Stimulated activated CD4-positive, alpha-beta T cell treated with anti-CD3 and anti-CD28 coated beads, TNF-alpha, amount 100 ng/mL, for 1 hour (primary cell): Measurements from ENCODE around the gene CCDC28B.
"Not testable (repeated sequence)": the region's sequence is repeated elsewhere in the genome, so short reads cannot be mapped to it uniquely, and the experiment has no call there.

Experiments
- DNase-seq, 3 donors: peaks; one replicate each; pipeline ENCODE4 v3.0.0-alpha.2; 2020; ENCODE audit warnings: low read depth in 3 of 3, low spot score in 1 of 3

The CCDC28B gene

DNA sequence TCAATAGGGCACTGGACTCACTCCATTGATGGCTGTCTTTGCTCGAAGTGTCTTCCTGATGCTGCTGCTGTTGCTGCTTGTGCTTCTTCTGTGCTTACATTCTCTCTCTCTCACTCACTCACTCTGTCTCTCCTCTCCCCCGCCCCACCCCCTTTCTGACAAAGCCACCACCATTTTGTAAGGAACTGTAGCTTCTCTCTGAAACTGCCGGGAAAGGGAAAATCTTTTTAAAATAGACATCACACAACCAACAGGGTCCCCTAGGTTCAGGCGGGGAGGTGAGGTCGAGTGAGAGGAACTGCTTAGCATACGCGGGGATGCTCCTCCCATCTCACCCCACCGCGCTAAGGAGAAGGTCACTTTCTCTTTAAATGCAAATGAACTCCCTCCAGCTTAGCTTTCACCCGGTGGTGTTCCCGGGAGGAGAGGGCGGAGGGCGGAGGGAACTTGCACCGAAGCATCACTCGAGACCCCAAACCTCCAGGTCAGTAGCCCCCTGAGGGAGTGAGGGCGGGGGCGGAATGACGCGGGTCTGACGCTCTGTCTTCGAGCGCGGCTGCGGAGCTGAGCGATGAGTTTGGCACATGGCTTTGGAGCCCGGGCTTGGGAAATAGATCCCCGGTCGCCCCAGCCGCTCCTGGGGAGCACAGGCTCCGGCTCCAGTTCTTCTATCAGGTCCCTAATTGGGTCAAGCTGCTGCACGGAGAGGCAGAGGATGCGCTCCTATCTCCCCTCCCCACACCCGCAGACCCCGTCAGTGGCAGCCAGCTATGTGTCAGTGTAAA is at the start of gene CCDC28B:
Gene CCDC28B, plus strand, starts transcription at position 370 of the 785 bp plus-strand sequence. CDS start 1,341 bp downstream, outside the sequence.
- peak in 1 of 3 donors; percentile 37 for DNase-seq

DNA sequence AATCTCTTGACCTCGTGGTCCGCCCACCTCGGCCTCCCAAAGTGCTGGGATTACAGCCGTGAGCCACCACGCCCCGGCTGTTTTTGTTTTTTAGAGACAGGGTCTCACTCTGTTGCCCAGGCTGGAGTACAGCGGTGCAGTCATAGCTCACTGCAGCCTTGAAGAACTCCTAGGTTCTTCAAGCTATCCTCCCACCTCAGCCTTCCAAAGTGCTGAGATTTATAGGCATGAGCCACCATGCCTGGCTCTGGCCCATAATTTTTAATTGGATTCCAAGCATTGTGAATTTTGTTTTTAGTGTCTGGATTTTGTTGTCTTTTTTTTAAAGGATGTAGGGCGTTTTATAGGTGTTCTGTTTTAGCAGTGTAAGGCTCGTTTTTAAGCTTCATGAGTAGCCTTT is 49.5 kb upstream of the CCDC28B start:
- no peak for DNase-seq

DNA sequence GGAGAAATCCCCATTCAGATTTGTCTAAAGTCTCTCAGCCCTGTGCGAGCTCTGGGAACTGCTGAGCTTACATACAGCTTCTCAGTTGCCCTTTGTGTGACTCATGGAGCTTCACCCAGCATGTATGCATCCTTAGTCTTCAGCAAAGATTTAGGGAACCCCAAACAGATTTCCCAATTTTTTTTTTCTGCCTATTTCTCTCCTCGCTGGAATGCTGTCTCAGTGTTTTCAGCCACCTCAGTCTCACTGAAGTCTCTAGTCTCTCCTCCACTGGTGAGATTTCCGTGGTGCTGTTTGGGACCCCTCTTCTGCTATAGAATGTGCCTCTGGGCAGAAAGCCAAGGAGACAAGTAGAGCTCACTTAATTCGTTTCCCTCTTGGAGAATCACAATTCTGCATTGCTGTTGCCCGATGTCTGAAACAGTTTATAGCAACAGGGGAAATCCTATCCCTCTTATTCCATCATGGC is 49.0 kb upstream of the CCDC28B start:
- DNase-seq: no peak

DNA sequence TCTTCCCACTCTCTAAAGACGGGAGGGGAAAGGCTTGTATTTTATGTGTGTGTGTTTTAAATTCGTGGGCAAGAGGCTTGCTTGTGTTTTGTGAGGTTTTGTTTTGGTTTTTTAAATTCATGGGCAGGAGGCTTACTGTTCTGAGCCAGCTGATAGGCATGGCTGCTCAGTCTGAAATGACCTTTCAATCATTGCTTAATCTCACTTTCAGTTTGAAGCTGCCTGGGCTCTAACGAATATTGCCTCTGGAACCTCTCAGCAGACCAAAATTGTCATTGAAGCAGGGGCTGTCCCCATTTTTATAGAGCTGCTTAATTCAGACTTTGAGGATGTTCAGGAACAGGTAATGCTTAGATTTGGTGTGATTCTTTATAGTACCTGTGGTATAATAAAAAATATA is 41.2 kb upstream of the CCDC28B start:
- no peak for DNase-seq

DNA sequence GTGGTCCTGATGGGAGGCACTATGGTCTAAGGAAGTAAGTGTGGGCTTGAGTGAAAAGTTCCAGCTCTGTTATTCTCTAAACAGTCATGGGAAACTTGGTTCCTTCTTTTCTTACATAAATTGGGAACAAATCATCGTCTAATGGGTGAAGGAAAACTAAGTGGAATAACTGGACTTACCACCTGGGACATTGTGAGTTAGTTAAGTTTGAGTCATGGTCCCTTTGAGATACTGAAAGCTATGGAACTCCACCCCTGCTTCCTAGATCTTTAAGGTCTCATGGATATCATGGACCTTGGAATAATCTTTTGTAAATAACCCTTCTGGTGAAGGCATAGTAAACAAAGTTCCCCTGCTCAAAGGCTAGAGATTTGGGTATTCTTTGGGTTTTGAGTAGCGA is 37.0 kb upstream of the CCDC28B start:
- DNase-seq: no peak

DNA sequence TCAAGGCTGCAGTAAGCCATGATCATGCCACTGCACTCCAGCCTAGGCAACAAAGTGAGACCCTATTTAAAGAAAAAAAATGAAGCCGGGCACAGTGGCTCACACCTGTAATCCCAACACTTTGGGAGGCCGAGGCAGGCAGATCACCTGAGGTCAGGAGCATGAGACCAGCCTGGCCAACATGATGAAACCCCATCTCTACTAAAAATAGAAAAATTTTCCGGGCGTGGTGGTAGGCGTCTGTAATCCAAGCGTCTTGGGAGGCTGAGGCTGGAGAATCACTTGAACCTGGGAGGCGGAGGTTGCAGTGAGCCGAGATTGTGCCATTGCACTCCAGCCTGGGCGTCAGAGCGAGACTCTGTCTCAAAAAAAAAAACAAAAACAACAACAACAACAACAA is 34.8 kb upstream of the CCDC28B start:
- not testable (repeated sequence) for DNase-seq

DNA sequence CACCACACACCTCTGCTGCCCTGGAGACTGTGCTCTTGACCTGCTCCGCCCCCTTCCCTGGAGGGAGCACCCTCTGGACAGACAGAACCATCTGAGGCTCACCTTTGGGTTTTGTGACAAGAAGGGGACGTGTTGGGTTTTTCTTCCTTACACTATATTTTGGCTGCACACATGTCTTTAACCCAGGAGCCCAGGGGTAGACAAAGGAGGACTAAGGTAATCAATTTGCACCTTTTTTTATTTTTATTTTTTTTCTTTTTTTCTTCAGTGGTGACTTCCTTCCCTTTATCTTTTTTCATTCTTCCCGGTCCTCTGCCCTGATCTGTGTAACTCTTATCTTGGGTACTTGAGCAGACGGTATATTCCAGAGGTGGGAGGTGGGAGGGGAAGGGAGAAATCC is 29.4 kb upstream of the CCDC28B start:
- DNase-seq: no peak

DNA sequence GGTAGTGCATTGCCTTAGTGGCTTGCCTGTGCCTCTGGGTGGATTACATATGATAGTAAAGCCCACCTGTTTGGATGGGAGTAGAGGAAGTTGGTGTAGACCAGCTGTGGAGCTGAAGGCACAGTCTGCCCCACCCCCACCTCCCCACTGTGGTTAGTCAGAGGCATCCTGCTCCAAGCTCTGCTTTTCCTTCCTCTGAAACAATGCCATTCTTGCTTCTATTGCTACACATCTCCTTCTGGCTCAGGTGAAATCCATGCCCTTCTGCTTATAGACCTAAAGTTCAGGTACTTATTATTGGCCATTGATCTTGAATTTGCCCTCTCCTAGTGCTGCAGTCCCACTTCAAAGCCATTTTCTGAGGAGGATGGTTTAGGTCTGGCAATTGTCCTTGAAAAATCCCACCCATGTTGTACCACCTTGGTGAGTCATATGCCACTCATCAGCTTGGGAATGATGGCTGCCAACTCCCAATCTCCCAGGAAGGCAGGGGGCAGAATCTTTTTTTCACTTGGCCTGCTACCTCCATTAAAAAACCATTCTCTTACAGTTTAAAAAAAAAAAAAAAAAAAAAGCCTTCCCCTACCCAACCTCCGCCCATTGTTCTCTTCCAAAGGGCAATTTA is 27.7 kb upstream of the CCDC28B start:
- no peak for DNase-seq

DNA sequence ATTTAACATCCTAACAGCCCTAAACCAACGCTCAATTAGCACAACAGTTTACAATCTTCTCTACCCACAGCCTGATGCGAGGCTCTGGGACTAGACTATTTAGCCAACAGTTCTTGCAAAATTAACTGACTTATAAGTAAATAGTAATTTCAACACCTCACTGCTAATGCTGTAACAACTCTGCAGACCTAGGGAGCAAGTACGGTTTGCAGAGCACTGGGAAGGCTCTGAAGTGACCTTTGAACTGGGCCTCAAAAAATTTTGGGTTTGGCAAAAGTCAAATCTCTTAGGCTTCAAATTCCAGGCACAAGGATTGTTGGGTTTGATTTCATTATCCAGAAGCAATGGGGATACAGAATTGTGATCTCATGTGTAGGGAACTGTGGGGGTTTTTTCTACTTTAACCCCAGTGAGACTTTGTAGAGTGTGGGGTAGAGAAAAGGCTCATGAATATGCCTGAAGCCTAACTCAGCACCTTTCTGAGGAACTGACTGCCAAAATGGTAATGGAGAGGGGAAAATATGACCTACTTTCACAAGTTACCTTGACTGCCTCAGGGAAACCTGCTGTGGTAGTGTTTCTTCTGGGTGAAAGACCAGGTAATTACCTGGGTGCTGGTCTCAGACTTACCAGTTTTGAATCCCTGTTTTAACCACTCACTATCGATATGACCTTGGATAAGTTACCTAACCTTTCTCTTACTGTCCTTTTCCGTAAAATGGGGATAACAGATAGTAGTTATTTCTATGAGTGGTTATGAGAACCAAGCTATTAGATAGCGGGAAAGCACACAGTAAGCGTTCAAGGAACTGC is 21.8 kb upstream of the CCDC28B start:
- no peak for DNase-seq

DNA sequence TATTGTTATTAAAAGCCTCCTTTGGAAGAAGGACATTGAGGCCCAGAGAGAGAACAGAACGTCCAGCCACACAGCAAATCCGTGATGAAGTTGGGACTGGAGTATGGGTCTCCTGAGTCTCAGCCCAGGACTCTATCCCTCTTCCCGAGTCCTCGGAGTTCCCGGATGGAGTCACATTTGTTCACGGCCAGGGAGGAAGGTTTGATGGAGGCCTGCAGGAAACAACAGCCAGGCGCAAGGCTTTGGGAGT is 21.3 kb upstream of the CCDC28B start:
- no peak for DNase-seq

DNA sequence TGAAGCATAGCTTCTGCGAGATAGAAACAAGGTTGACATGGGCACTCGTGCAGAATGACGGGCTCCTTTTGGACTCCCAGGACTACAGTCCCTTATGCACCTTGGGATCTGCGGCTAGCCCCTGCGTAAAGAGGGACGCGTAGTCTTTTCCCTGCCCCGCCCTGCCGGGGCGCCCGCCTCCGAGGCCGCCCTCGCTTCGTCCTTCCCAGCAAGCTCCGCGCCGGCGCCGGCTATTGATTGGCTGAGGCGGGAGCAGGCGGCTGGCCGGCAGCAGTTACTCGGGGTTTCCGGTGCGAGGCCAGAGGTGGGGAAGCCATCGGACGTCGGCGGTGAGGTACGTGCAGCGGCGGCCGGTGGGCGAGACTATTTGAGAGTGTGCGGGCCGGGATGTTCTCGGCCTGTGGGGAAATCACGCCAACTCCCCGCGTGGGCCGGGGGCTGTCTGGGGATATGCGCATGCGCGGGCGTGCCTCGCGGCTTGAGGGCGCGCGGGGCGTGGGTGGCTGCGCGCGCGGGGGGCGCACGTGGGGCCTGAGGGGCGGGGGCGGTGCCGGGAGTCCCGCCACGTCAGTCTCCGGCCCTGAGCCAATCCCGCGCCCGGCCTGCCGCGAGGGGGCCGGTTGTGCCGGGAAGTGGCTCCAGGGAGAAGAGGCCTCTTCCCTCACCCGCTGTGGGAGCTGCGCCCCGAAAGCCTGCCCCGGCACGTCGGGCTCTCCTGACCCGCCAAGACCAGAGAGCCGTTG is 20.8 kb upstream of the CCDC28B start, which contains the start of gene TXLNA:
Gene TXLNA, plus strand, starts transcription at position 233 of the 743 bp plus-strand sequence. CDS start 671 bp downstream, outside the sequence.
- peak; percentile 72 to 83 (median 76) for DNase-seq

DNA sequence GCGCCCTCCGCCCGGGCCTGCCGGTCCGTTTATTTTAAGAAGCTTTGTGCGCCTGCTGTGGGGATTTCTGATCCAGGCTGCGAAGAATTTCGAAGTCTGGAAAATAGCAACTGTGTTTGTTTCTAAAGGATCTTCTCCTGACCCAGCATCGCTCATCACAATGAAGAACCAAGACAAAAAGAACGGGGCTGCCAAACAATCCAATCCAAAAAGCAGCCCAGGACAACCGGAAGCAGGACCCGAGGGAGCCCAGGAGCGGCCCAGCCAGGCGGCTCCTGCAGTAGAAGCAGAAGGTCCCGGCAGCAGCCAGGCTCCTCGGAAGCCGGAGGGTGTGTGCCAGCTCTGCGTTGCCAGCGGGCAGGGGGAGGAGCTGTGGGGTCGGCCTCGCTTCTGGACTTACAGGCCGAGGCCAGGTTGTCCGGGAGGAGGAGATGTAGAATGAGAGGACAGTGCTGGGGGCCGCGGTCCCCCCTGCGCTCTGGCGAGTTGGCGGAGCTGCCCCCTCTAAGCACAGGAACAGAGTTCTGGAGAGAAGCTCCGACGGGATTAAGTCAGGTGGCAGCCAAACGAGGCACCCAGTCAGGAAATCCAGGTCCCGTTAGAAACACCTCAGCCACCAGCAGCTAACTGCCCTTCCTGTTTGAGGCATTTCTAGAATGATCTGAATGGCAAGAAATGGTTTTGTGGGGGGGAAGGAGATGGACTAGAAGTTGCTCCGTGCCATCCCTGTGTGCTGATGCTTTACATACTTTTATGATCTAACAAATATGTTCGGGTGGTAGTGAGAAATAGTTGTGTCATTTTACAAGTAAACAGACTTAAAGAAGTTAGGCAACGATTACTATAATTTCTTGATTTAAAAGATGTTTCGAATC is 20.0 kb upstream of the CCDC28B start:
- no peak for DNase-seq

DNA sequence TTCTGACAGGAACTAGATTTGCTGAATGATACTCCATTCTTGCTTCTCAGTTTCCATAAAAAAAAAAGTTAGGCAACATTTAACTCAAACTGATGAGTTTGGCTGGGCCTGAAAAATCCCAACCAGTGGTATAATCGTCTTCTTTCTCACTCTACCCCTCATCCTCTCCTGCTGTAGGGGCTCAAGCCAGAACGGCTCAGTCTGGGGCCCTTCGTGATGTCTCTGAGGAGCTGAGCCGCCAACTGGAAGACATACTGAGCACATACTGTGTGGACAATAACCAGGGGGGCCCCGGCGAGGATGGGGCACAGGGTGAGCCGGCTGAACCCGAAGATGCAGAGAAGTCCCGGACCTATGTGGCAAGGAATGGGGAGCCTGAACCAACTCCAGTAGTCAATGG is 19.3 kb upstream of the CCDC28B start:
- no peak for DNase-seq

DNA sequence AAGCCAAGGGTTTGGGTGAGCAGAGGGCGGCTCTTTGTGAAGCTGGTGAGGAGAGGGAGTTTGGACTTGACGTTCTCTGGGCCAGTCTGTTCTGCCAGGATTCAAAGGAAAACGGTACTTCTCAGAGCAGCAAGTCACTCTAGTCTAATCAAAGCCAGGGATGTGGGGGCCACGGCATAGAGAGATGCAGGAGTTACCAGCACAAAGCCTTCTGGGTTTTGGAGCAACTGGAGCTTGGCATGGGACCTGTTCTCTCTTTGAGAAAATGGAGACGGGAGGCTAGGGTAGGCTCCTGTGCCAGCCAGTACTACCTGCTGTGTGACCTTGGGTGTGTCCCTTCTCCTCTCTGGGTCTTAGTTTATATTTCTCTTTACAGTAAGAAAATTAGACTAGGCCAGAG is 18.8 kb upstream of the CCDC28B start:
- no peak for DNase-seq

DNA sequence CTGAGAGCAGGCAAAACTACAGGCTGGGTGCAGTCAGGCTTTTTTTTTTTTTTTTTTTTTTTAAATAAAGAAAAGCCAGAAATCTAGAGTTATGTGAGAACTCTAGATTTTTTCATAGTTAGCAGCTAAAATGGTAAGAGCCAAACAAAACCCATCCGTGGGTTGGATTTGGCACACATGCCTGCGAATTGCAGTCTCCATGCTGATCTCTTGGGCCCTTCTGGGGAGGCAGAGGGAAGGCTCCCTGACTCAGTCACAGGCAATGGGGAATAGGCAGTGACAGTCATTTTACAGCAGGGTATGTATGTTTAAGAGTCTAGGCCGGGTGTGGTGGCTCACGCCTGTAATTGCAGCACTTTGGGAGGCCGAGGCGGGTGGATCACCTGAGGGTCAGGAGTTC is 18.3 kb upstream of the CCDC28B start:
- no peak for DNase-seq

DNA sequence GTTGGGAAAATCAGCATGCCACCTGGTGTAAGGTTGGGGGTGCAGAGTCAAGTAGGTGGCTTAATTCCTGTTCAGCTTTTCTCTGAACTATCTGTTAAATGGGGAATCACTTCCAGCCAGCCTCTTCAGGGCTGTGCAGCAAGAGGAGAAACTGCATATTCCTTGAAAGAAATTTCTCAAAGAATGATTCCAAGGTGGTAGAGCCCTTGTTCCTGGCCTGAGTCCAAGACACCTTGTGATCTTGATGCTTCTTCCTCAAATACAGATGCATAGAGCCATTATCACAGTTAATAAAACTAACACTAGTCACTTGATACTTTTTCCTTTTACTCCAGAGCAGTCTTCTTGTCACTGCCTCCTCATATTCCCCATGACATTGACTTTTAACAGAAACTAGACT is 15.7 kb upstream of the CCDC28B start:
- no peak for DNase-seq

DNA sequence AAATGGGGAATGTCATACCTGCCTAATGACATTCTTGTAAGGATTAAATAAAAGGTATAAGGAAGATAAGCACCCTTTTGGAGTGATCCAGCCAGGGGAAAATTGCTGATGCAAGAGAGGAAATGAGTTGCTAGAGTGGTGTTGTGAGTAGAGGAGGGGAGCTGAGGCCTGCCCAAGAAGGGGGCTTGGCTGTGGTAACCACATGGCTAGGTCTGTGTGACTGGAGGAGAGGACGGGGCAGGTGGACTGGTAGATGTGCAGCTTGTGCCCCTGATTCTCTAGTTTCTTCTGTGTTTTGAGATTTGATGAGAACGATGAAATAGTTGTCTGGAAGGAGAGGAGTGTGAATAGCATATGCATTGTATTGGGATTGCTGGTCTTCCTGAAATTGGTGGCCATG is 14.3 kb upstream of the CCDC28B start:
- no peak for DNase-seq

DNA sequence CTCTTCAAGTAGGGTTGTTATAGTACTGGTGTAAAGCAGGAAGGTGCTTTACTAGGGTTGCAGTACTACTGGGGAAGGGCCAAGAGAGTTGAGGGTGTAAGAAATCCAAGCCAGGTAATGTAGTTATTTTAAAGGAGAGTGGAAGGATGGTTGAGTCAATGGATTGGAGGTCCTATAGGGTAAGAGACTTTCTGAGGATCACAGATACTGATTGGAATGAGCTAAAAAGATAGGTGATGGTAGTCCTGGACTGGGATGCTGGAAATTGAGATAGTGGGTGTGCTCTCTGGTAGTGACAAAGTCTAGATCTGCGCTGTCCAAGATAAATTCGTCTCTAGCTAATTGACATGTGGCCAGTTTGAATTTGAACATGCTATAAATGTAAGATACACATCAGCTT is 13.9 kb upstream of the CCDC28B start:
- DNase-seq: no peak

DNA sequence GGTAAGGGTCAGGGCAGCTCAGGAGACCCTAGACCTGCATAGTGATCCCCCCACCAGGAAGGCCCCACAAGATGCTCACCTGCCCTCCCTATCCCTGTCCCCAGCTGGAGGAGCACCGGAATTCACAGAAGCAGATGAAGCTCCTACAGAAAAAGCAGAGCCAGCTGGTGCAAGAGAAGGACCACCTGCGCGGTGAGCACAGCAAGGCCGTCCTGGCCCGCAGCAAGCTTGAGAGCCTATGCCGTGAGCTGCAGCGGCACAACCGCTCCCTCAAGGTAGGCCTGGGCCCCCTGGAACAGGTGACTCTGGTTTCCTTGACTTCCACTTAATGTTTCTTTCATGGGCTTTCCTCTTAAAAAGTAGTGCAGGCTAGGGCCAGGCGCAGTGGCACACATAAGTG is 12.5 kb upstream of the CCDC28B start:
- no peak for DNase-seq

DNA sequence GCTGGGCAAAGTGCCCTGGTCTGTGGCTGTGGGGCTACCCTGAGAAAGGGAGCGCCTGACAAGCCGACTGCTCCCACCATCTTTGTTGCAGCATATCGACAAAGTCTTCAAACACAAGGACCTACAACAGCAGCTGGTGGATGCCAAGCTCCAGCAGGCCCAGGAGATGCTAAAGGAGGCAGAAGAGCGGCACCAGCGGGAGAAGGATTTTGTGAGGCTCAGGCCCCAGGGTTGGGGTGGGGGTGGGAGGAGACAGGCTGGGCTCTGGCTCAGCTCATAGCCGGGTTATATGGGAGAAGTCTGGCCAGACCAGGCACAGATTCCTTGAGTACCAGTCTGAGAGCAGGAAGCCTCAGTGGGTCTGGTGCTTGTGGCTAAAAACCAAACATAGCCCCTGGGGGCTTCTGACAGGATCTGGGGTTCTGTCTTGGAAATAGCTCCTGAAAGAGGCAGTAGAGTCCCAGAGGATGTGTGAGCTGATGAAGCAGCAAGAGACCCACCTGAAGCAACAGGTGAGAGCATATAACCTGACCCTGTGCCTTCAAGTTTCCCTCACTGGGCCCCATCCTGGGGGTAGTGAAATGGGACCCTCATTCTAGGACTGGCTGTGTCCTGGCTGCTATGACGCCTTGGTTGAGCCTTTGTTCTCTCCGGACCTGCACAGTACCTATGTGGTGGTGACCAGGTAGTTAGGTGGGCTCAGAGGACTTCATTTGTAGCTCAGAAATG is 8.0 kb upstream of the CCDC28B start:
- no peak for DNase-seq
